HepG2 (cell line): ENCODE measurements around the gene MTX1. TPM values are rescaled to one million over a fixed set of nuclear protein-coding genes. Genes with fewer than 3 reads are reported as not detected.

Experiments used
- ATF3 ChIP-seq: sonication (generic); formaldehyde crosslinking; IDR thresholded peaks from 2 replicates; pipeline ENCODE4 v1.4.0; 2020; ENCODE audit warnings: missing genetic modification reagents
- ATM ChIP-seq: fragments of 450-650 bp; IDR thresholded peaks from 2 replicates; pipeline ENCODE4 v1.7.1; 2017; ENCODE audit warnings: mild to moderate bottlenecking, borderline replicate concordance
- BORCS8-MEF2B ChIP-seq: sonication (generic); formaldehyde crosslinking; IDR thresholded peaks from 2 replicates; pipeline ENCODE4 v1.8.0; 2022; ENCODE audit warnings: mild to moderate bottlenecking, missing genetic modification reagents
- HMG20A ChIP-seq: IDR thresholded peaks from 2 replicates; pipeline ENCODE4 v1.6.1; 2016; ENCODE audit warnings: borderline replicate concordance
- HNF4G ChIP-seq, 2 experiments: sonication (generic) in 1 of 2; formaldehyde crosslinking in 1 of 2; IDR thresholded peaks; 2 replicates each; pipeline versions ENCODE4 v1.4.0 to v1.6.1; 2011 to 2020; ENCODE audit warnings: borderline replicate concordance in 2 of 2, low read depth in 2 of 2, mild to moderate bottlenecking in 2 of 2, low read length in 1 of 2, missing genetic modification reagents in 1 of 2, moderate library complexity in 1 of 2
- ISX ChIP-seq: sonication (generic); formaldehyde crosslinking; conservative IDR thresholded peaks from 2 replicates; pipeline ENCODE4 v1.5.0; 2020; ENCODE audit warnings: missing genetic modification reagents
- KIAA2018 ChIP-seq: sonication (generic); formaldehyde crosslinking; IDR thresholded peaks from 2 replicates; pipeline ENCODE4 v1.5.0; 2020; ENCODE audit warnings: mild to moderate bottlenecking, missing genetic modification reagents, borderline replicate concordance
- MED13 ChIP-seq: sonication (generic); formaldehyde crosslinking; IDR thresholded peaks from 2 replicates; pipeline ENCODE4 v1.5.0; 2020; ENCODE audit warnings: missing genetic modification reagents
- MIER3 ChIP-seq: IDR thresholded peaks from 2 replicates; pipeline ENCODE4 v1.6.1; 2016; ENCODE audit warnings: missing compliant biosample characterization, borderline replicate concordance
- MXD1 ChIP-seq: sonication (generic); formaldehyde crosslinking; IDR thresholded peaks from 2 replicates; pipeline ENCODE4 v1.4.0; 2020; ENCODE audit warnings: mild to moderate bottlenecking, missing genetic modification reagents
- MXI1 ChIP-seq: IDR thresholded peaks from 3 replicates; pipeline ENCODE4 v1.6.1; 2012; ENCODE audit warnings: low read depth, low read length, inconsistent platforms, borderline replicate concordance
- NR2F6 ChIP-seq, 2 experiments: IDR thresholded peaks; 2 replicates each; pipeline ENCODE4 v1.6.1; 2016; ENCODE audit warnings: antibody characterized with exemption in 1 of 2, mild to moderate bottlenecking in 1 of 2
- PHF21A ChIP-seq: sonication (generic); formaldehyde crosslinking; IDR thresholded peaks from 2 replicates; pipeline ENCODE4 v1.5.0; 2020; ENCODE audit warnings: mild to moderate bottlenecking, missing genetic modification reagents
- RFX3 ChIP-seq: IDR thresholded peaks from 2 replicates; pipeline ENCODE4 v1.6.1; 2016; ENCODE audit warnings: missing biosample characterization, missing genetic modification reagents
- RFX5 ChIP-seq: IDR thresholded peaks from 2 replicates; pipeline ENCODE4 v1.6.1; 2011; ENCODE audit warnings: low read depth, low read length, improper control_type of control experiment
- STAT5B ChIP-seq: sonication (generic); formaldehyde crosslinking; IDR thresholded peaks from 2 replicates; pipeline ENCODE4 v1.4.0; 2020; ENCODE audit warnings: missing genetic modification reagents
- ZBTB7A ChIP-seq: sonication (generic); formaldehyde crosslinking; IDR thresholded peaks from 2 replicates; pipeline ENCODE4 v1.8.0; 2022; ENCODE audit warnings: mild to moderate bottlenecking, missing genetic modification reagents
- ZFP82 ChIP-seq: sonication (generic); formaldehyde crosslinking; IDR thresholded peaks from 2 replicates; pipeline ENCODE4 v1.5.1; 2020; ENCODE audit warnings: mild to moderate bottlenecking, missing genetic modification reagents, borderline replicate concordance
- ZFX ChIP-seq: sonication (generic); formaldehyde crosslinking; IDR thresholded peaks from 2 replicates; pipeline ENCODE4 v1.4.0; 2020; ENCODE audit warnings: mild to moderate bottlenecking, low read depth, missing genetic modification reagents, moderate library complexity
- ZNF430 ChIP-seq: sonication (generic); formaldehyde crosslinking; IDR thresholded peaks from 2 replicates; pipeline ENCODE4 v1.9.0; 2021; ENCODE audit warnings: mild to moderate bottlenecking, missing genetic modification reagents
- ZNF629 ChIP-seq: sonication (generic); formaldehyde crosslinking; conservative IDR thresholded peaks from 2 replicates; pipeline ENCODE4 v1.5.0; 2020; ENCODE audit warnings: missing genetic modification reagents
- ZNF7 ChIP-seq: IDR thresholded peaks from 2 replicates; pipeline ENCODE4 v1.6.1; 2016; ENCODE audit warnings: missing biosample characterization, missing genetic modification reagents
- polyA plus RNA-seq, 8 experiments: library from polyadenylated mRNA; depleted of rRNA in 3 of 8; stranded (reverse) in 7 of 8; unstranded in 1 of 8; fragments of >200 nt; fragmentation: Illumina TruSeq in 4 of 8; extraction: Trizol in 4 of 8; gene quantifications; 2 replicates each; pipeline versions ENCODE4 v1.2.1 to v1.2.3, GENCODE V29; 2011 to 2016; ENCODE audit warnings: low read depth in 4 of 8, missing spikeins in 1 of 8, mixed read lengths in 1 of 8; ENCODE audit not compliant: insufficient read depth in 1 of 8
- total RNA-seq, 5 experiments: library from RNA; depleted of rRNA; stranded (reverse); fragments of >200 nt; fragmentation: Illumina TruSeq; extraction: Trizol; gene quantifications; 2 replicates each; pipeline ENCODE4 v1.2.3, GENCODE V29; 2016; ENCODE audit warnings: low read depth in 1 of 5

The MTX1 gene
- total and polyA plus RNA-seq, 2 of the 13 experiments (the other 11 are each of a cell fraction or from before 2014, with no cell fraction given), result 64.5 to 72.6 TPM

- TF ChIP-seq ATM (no peak), HNF4G (IDR thresholded peaks at IDR 0.05; ENCODE audit: borderline replicate concordance, low read depth, low read length) (no peak), HNF4G (CRISPR knock-in tag; IDR thresholded peaks at IDR 0.05; ENCODE audit: borderline replicate concordance, low read depth) (no peak), ATF3 (CRISPR knock-in tag) (no peak), MXI1 (peak; percentile 56; the same call in 1 of the 3 replicates), ZBTB7A (CRISPR knock-in tag) (no peak), ZNF629 (CRISPR knock-in tag) (no peak; the same call in 1 of the 2 replicates), BORCS8-MEF2B (CRISPR knock-in tag) (peak; percentile 14; the same call in 1 of the 2 replicates), PHF21A (CRISPR knock-in tag) (no peak; the same call in 1 of the 2 replicates), MED13 (no peak), ZFP82 (CRISPR knock-in tag) (no peak), ZFX (CRISPR knock-in tag) (peak; percentile 73), ZNF7 (no peak), KIAA2018 (CRISPR knock-in tag) (no peak), MIER3 (CRISPR knock-in tag) (no peak), RFX5 (no peak), ZNF430 (0 out of 2 replicates have a peak, but pooled peaks have one; percentile 52), HMG20A (CRISPR knock-in tag) (no peak), ISX (CRISPR knock-in tag) (no peak), STAT5B (CRISPR knock-in tag) (no peak), RFX3 (CRISPR knock-in tag) (no peak), NR2F6 (IDR thresholded peaks at IDR 0.05) (no peak), NR2F6 (CRISPR knock-in tag; IDR thresholded peaks at IDR 0.05) (no peak), MXD1 (CRISPR knock-in tag) (peak; percentile 9; the same call in 1 of the 2 replicates)
Observed at GRCh38 chr1:155227261-155228095, 19.0 kb downstream of the MTX1 start (continued).
